HEK293 (cell line): ENCODE results near the gene ZSWIM4.

Source experiments
- BCL11B ChIP-seq: fragments of 450-650 bp; formaldehyde crosslinking; IDR thresholded peaks from 2 replicates; pipeline ENCODE4 v1.5.1; 2016; ENCODE audit warnings: low read depth, missing biosample characterization, missing genetic modification characterization
- EGR2 ChIP-seq: fragments of 450-650 bp; formaldehyde crosslinking; IDR thresholded peaks from 2 replicates; pipeline ENCODE4 v1.5.1; 2016; ENCODE audit warnings: low read depth, missing biosample characterization, missing genetic modification characterization
- HOXA7 ChIP-seq: sonication (generic); formaldehyde crosslinking; IDR thresholded peaks from 2 replicates; pipeline ENCODE4 v1.8.1; 2022; ENCODE audit warnings: missing genetic modification reagents, borderline replicate concordance
- KLF1 ChIP-seq: fragments of 450-650 bp; formaldehyde crosslinking; IDR thresholded peaks from 2 replicates; pipeline ENCODE4 v1.5.1; 2016; ENCODE audit warnings: missing biosample characterization, missing genetic modification characterization
- KLF7 ChIP-seq: fragments of 450-650 bp; formaldehyde crosslinking; IDR thresholded peaks from 2 replicates; pipeline ENCODE4 v1.5.1; 2016; ENCODE audit warnings: missing biosample characterization, missing genetic modification characterization, borderline replicate concordance
- PRDM1 ChIP-seq: fragments of 450-650 bp; formaldehyde crosslinking; IDR thresholded peaks from 2 replicates; pipeline ENCODE4; 2016; ENCODE audit warnings: missing biosample characterization, missing genetic modification characterization
- PRDM6 ChIP-seq: fragments of 450-650 bp; formaldehyde crosslinking; IDR thresholded peaks from 2 replicates; pipeline ENCODE4 v1.5.1; 2017; ENCODE audit warnings: missing biosample characterization, missing genetic modification characterization
- SP2 ChIP-seq: fragments of 450-650 bp; formaldehyde crosslinking; IDR thresholded peaks from 2 replicates; pipeline ENCODE4 v1.5.1; 2016; ENCODE audit warnings: missing biosample characterization, missing genetic modification characterization
- SP3 ChIP-seq: fragments of 450-650 bp; formaldehyde crosslinking; IDR thresholded peaks from 2 replicates; pipeline ENCODE4 v1.5.1; 2016; ENCODE audit warnings: missing biosample characterization, missing genetic modification characterization
- TRIM28 ChIP-seq: IDR thresholded peaks from 2 replicates; pipeline ENCODE4 v1.6.1; 2011; ENCODE audit warnings: low read length, control low read depth, borderline replicate concordance
- ZBTB1 ChIP-seq: fragments of 450-650 bp; formaldehyde crosslinking; IDR thresholded peaks from 2 replicates; pipeline ENCODE4 v1.5.1; 2016; ENCODE audit warnings: missing biosample characterization, missing genetic modification characterization
- ZBTB10 ChIP-seq: fragments of 450-650 bp; formaldehyde crosslinking; IDR thresholded peaks from 2 replicates; pipeline ENCODE4 v1.5.1; 2016; ENCODE audit warnings: missing biosample characterization, missing genetic modification characterization
- ZEB2 ChIP-seq: fragments of 450-650 bp; formaldehyde crosslinking; IDR thresholded peaks from 2 replicates; pipeline ENCODE4 v1.5.1; 2016; ENCODE audit warnings: missing biosample characterization, missing genetic modification characterization
- ZFHX2 ChIP-seq: fragments of 450-650 bp; formaldehyde crosslinking; conservative IDR thresholded peaks from 2 replicates; pipeline ENCODE4 v1.5.1; 2016; ENCODE audit warnings: missing biosample characterization, missing genetic modification characterization
- ZFP69B ChIP-seq: fragments of 450-650 bp; formaldehyde crosslinking; IDR thresholded peaks from 2 replicates; pipeline ENCODE4 v1.5.1; 2016; ENCODE audit warnings: missing biosample characterization, missing genetic modification characterization
- ZNF169 ChIP-seq: fragments of 450-650 bp; formaldehyde crosslinking; IDR thresholded peaks from 2 replicates; pipeline ENCODE4 v1.5.1; 2016; ENCODE audit warnings: missing biosample characterization, missing genetic modification characterization
- ZNF292 ChIP-seq: fragments of 450-650 bp; formaldehyde crosslinking; IDR thresholded peaks from 2 replicates; pipeline ENCODE4 v1.5.1; 2016; ENCODE audit warnings: low read depth, missing biosample characterization, missing genetic modification characterization, borderline replicate concordance
- ZNF311 ChIP-seq: fragments of 450-650 bp; formaldehyde crosslinking; IDR thresholded peaks from 2 replicates; pipeline ENCODE4 v1.5.1; 2017; ENCODE audit warnings: missing biosample characterization, missing genetic modification characterization, borderline replicate concordance
- ZNF324 ChIP-seq: fragments of 450-650 bp; formaldehyde crosslinking; IDR thresholded peaks from 2 replicates; pipeline ENCODE4 v1.5.1; 2016; ENCODE audit warnings: missing biosample characterization, missing genetic modification characterization
- ZNF335 ChIP-seq: fragments of 450-650 bp; formaldehyde crosslinking; conservative IDR thresholded peaks from 2 replicates; pipeline ENCODE4 v1.5.1; 2016; ENCODE audit warnings: missing biosample characterization, missing genetic modification characterization
- ZNF366 ChIP-seq: fragments of 450-650 bp; formaldehyde crosslinking; conservative IDR thresholded peaks from 2 replicates; pipeline ENCODE4 v1.5.1; 2016; ENCODE audit warnings: missing biosample characterization, missing genetic modification characterization
- ZNF394 ChIP-seq: fragments of 450-650 bp; formaldehyde crosslinking; IDR thresholded peaks from 2 replicates; pipeline ENCODE4 v1.5.1; 2016; ENCODE audit warnings: missing biosample characterization, missing genetic modification characterization, mild to moderate bottlenecking, moderate library complexity, borderline replicate concordance
- ZNF501 ChIP-seq: fragments of 450-650 bp; formaldehyde crosslinking; IDR thresholded peaks from 2 replicates; pipeline ENCODE4 v1.5.1; 2016; ENCODE audit warnings: missing biosample characterization, missing genetic modification characterization
- ZNF596 ChIP-seq: fragments of 450-650 bp; IDR thresholded peaks from 2 replicates; pipeline ENCODE4 v1.5.0; 2018; ENCODE audit warnings: missing biosample characterization, mild to moderate bottlenecking, missing genetic modification characterization, moderate library complexity
- ZNF600 ChIP-seq: fragments of 450-650 bp; formaldehyde crosslinking; IDR thresholded peaks from 2 replicates; pipeline ENCODE4 v1.5.1; 2016; ENCODE audit warnings: missing biosample characterization, missing genetic modification characterization
- ZNF707 ChIP-seq: fragments of 450-650 bp; formaldehyde crosslinking; IDR thresholded peaks from 2 replicates; pipeline ENCODE4 v1.5.1; 2016; ENCODE audit warnings: missing biosample characterization, missing genetic modification characterization
- ZNF830 ChIP-seq: fragments of 450-650 bp; IDR thresholded peaks from 2 replicates; pipeline ENCODE4 v1.5.0; 2018; ENCODE audit warnings: missing biosample characterization, missing genetic modification characterization, low read depth, mild to moderate bottlenecking, moderate library complexity
- ZXDB ChIP-seq: fragments of 450-650 bp; formaldehyde crosslinking; IDR thresholded peaks from 2 replicates; pipeline ENCODE4 v1.5.1; 2016; ENCODE audit warnings: missing biosample characterization, missing genetic modification characterization
- TF ChIP-seq, protein P1 (sequence below): fragments of 450-650 bp; formaldehyde crosslinking; IDR thresholded peaks from 2 replicates; pipeline ENCODE4; 2016; ENCODE audit warnings: missing biosample characterization, missing genetic modification characterization
- TF ChIP-seq, protein P2 (sequence below): fragments of 450-650 bp; formaldehyde crosslinking; IDR thresholded peaks from 2 replicates; pipeline ENCODE4 v1.5.1; 2016; ENCODE audit warnings: missing biosample characterization, missing genetic modification characterization
- TF ChIP-seq, protein P3 (sequence below): fragments of 450-650 bp; formaldehyde crosslinking; IDR thresholded peaks from 2 replicates; pipeline ENCODE4 v1.5.1; 2016; ENCODE audit warnings: missing biosample characterization, missing genetic modification characterization
- TF ChIP-seq, protein P4 (sequence below): fragments of 450-650 bp; formaldehyde crosslinking; optimal IDR thresholded peaks from 2 replicates; pipeline ENCODE3; 2016; ENCODE audit warnings: missing biosample characterization, mild to moderate bottlenecking, missing genetic modification characterization

Gene ZSWIM4

DNA sequence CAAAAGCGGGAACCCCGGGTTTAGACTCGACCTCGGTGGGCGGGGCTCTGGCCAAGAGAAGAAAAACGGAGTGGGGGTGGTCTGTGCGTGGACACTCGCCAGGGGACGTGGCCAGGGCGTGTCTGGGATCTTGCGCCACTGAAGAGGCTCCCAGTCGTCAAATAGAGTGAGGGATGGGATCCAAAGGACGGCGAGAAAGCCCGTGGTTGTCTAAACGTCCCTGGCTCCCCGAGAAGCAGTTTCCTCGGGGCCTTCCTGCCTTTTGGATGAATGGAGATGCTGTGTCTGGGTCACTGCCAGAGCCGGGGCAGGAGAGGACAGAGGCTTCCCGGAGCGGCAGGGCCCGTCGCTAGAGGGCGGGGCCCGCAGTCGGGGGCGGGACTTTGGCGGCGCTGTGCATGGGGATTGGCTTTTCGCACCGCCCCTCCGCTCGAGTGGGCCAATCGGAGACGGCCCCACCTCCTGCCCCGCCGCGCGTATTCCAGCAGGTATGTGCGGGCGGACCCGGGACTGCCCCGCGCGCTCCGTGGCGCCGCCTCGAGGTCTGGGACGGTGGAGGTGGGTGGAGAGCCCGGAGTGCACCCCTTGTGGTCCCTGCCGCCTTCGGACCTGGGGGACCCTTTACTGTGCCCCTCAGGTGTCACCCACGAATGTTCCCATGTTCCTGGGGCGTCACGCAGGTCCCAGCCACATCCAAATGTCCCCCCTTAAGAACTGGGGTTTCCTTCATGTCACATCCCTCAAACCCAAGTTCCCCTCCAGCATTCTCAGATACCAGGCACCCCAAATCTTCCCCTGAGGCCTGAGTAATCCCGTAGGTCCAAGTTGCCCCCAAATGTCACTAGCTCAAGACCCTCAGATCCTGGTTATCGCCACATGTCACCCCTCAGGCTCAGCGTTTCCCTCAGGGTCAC lies 38.3 kb downstream of the ZSWIM4 start (continued):
- TF ChIP-seq, protein P1, sequence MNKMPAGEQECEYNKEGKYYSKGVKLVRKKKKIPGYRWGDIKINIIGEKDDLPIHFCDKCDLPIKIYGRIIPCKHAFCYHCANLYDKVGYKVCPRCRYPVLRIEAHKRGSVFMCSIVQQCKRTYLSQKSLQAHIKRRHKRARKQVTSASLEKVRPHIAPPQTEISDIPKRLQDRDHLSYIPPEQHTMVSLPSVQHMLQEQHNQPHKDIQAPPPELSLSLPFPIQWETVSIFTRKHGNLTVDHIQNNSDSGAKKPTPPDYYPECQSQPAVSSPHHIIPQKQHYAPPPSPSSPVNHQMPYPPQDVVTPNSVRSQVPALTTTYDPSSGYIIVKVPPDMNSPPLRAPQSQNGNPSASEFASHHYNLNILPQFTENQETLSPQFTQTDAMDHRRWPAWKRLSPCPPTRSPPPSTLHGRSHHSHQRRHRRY (tag by site-specific recombination): 0 out of 2 replicates have a peak, but pooled peaks have one; percentile 44
- TF ChIP-seq, protein P2, sequence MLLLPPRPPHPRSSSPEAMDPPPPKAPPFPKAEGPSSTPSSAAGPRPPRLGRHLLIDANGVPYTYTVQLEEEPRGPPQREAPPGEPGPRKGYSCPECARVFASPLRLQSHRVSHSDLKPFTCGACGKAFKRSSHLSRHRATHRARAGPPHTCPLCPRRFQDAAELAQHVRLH (tag by site-specific recombination): no peak
- TF ChIP-seq ZNF311 (no peak), ZBTB10 (tag by site-specific recombination) (peak; percentile 86), EGR2 (tag by site-specific recombination) (no peak), ZNF169 (tag by site-specific recombination) (no peak), ZBTB1 (tag by site-specific recombination) (no peak), TRIM28 (no peak), PRDM6 (tag by site-specific recombination) (no peak), ZNF292 (tag by site-specific recombination) (no peak), ZNF596 (tag by site-specific recombination) (no peak), SP2 (tag by site-specific recombination) (peak; percentile 97), ZNF324 (tag by site-specific recombination) (no peak), ZFP69B (tag by site-specific recombination) (peak; percentile 29; the same call in 1 of the 2 replicates), ZNF335 (tag by site-specific recombination) (peak; percentile 74), ZNF707 (tag by site-specific recombination) (no peak), KLF1 (tag by site-specific recombination) (peak; percentile 70), ZNF830 (tag by site-specific recombination) (no peak), ZNF501 (tag by site-specific recombination) (no peak), KLF7 (tag by site-specific recombination) (peak; percentile 39; the same call in 1 of the 2 replicates), ZNF366 (tag by site-specific recombination) (peak; percentile 42), ZXDB (tag by site-specific recombination) (0 out of 2 replicates have a peak, but pooled peaks have one; percentile 53), ZFHX2 (peak; percentile 74), ZEB2 (peak; percentile 75), HOXA7 (CRISPR knock-in tag) (no peak), ZNF600 (tag by site-specific recombination) (no peak), BCL11B (tag by site-specific recombination) (0 out of 2 replicates have a peak, but pooled peaks have one; percentile 21), PRDM1 (tag by site-specific recombination) (no peak), SP3 (tag by site-specific recombination) (peak; percentile 89), ZNF394 (no peak)
- TF ChIP-seq, protein P3, sequence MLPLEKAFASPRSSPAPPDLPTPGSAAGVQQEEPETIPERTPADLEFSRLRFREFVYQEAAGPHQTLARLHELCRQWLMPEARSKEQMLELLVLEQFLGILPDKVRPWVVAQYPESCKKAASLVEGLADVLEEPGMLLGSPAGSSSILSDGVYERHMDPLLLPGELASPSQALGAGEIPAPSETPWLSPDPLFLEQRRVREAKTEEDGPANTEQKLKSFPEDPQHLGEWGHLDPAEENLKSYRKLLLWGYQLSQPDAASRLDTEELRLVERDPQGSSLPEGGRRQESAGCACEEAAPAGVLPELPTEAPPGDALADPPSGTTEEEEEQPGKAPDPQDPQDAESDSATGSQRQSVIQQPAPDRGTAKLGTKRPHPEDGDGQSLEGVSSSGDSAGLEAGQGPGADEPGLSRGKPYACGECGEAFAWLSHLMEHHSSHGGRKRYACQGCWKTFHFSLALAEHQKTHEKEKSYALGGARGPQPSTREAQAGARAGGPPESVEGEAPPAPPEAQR (tag by site-specific recombination): no peak
- TF ChIP-seq, protein P4, sequence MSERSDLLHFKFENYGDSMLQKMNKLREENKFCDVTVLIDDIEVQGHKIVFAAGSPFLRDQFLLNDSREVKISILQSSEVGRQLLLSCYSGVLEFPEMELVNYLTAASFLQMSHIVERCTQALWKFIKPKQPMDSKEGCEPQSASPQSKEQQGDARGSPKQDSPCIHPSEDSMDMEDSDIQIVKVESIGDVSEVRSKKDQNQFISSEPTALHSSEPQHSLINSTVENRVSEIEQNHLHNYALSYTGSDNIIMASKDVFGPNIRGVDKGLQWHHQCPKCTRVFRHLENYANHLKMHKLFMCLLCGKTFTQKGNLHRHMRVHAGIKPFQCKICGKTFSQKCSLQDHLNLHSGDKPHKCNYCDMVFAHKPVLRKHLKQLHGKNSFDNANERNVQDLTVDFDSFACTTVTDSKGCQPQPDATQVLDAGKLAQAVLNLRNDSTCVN (tag by site-specific recombination): peak; percentile 73
